Fibroblast of skin of back (primary cell): ENCODE results near the gene TSPAN8.
A peak's percentile ranks its signal among the peaks of the same experiment; 100 is the strongest.
"Not testable (repeated sequence)": the region's sequence is repeated elsewhere in the genome, so short reads cannot be mapped to it uniquely, and the experiment has no call there.

ENCODE experiments used
- DNase-seq: peaks from one replicate; pipeline ENCODE4 v3.0.0-alpha.2; 2013

The TSPAN8 gene

DNA sequence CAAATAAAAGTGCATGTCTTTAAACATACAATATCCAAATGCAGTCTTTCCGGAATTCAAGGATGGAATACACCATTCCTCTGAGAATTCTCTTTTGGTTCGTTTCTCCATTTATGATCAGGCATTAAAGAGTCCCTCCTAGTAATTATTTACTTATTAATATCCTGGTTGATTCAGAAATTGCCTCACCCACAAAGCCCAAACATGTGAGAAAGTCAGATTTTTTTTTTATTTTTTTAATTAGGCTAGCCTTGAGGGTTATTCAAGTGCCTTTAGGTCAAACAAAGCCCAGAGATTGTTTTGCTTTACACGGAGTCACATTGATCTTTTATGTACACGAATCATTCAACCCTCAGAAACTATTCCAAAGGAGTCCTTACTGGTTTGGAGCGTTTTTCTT lies 6.4 kb upstream of the TSPAN8 start:
- DNase-seq = no peak

DNA sequence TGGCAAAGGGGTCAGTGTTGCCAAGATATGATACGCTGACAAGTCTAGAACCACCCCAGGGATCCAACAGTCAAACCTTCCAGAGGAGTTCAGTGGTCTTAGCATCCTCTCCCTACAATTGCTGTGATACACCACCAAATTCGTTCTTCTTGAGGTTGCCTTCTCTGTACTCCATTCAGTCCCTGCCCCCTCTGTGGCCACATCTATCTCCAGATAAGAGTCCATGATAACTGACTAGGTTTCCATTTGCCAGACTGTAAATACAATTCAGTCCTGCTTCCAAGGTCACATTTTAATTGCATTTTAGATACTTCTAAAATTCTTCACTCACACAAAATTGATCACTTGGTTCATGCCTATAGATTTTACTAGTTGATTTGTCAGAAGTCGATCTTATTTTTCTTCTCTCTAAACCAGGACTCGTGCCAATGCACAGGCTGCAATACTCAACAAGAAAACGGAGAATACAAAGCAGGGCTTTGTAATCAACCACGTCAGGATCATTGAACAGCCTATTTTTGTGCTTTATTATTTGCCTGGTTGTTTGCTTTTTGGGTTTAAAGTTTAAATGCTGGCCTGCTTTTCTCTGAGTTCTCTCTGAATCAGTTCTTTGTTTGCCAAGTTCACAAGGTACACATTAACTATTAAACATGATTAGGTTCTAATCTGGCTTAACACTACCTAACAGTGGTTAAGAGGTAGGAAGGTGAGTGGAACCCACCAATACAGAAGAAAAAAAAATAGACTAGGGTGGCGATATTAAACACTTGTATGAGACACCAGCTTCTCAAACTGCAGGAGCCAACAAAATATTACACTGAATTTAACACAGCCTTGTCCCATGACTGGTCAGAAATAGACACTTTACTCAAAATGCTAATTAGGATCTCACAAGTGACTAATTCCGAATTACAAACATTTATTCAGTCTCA lies 5.3 kb upstream of the TSPAN8 start:
- DNase-seq = no peak

DNA sequence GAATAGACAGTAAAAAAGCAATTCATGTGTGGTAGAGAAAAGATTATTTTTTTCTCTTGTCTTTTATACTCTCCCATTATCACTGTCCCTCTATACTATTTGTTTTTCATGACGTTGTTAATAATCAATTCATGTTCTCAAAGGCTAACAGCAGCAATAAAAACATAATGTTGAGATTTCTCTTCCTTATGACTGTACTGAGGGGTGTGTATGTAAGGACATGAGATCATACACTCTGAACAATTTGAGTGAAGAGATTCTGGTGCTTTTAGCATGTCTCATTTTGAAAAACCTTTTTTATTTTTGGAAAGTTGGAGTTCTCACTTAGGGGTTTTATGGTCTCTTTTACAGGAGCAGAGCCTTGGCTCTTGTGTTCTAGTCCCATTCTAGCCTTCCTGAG lies 3.8 kb upstream of the TSPAN8 start:
- no peak for DNase-seq

DNA sequence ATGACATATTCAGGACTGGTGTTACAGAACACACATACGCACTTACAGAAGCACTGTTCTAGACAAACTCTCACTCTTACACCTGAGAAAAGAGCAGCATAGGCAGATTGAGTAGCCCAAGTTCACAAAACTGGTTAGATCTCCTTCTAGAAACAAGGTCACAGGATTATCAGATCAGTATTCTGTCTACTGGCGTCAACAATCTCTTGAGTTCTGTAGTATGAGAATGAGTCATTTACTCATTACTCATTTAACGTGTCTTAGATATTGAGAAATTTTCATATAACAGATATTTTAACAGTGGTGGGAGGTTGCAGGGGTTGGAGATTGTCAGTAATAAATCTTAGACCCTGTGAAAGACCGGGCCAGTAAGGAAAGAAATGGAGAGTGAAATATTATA lies 2.8 kb upstream of the TSPAN8 start:
- no peak for DNase-seq

DNA sequence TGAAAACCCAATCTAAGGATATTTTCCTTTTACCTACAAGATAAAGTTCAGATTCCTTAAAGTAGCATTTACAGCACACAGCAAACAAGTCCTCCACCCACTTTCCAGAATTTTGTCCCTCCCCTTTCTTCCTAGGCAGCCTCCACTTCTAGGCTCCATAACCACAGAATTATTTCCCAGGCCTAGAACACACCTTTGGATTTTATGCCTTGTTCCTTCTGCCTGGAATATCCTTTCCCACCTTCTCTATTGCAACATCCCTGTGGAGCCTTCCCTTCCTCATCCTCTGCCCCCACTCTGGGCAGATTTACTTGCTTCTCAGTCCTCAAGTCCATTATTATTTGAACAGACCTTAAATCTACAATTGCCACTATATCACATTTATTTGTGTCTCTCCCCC lies 2.1 kb upstream of the TSPAN8 start:
- DNase-seq = no peak

DNA sequence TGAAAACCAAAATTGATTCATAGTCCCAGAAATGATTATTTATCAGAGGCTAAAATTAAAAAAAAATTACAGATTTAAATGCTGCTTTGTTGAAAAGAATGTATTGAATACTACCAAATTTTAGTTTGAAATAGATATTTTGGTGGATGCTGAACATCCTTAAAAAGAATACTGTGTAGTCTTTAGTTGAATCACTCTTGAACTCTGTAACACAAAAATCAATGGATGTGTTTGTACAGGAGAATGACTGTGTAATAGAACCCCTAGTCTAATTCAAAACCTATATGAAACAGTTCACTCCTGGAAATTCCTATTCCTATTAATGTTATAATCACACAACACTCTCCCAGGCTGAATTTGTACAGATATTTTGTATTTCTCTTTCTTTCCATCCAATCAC lies 1.5 kb upstream of the TSPAN8 start:
- DNase-seq = no peak

DNA sequence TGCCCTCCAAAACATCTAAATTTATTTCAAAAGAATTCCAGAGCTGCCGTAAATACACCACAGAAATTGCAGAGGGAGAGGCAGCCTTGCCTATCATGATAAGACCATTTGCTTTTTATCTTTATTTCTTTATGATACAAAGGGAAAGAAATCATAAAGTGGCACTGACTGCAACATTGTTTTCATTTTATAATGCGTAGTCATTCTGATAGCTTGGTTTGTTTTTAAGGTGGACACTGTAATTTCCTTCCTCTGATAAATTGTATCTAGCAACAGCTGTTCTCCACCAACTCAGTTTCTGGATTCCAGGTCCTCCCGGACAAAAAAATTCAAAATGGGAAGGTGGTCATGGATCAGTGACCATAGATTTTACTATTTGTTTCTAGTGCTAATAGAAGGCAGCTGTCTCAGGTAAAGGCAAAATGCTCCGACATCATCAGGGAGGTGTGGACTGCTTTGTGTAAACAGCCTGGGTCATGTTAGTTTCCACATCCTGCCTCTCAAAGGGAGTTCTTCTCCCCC lies 623 bp upstream of the TSPAN8 start:
- DNase-seq = no peak

DNA sequence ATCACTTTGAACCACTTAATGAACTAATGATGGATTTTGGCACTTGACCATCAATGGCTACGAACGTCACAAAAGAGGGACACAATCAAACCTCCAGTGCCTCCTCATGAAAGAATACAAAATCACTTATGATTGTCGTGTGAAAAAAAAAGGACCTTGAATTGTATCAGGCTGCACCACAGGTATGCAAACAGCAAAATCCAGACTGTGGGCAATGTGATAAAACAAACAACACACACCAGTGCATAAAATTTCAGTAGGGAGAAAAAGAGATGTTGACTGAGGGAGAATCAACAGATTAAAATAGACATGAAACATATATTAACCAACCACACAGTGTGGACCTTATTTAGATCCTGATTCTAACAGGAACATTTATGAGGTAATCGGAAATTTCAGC lies 2.6 kb downstream of the TSPAN8 start:
- no peak for DNase-seq

DNA sequence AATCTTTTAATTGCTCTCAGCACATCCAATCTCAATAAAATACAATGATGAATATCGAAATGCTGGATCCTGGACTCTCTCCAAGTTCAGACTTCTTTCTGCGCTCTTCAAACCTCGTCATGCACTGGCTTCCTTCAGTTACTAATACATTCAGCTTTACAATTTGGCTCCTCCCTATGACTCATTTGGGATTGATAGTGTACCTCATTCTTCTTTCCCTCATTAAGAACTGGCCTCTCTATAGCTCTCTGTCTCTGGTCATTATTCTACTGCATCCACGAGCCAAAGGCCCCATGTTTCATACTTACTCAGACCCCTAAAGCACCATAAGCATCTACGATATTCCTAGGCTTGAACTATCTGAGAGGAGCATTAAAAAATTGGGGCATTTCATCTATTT lies 4.9 kb downstream of the TSPAN8 start:
- no peak for DNase-seq

DNA sequence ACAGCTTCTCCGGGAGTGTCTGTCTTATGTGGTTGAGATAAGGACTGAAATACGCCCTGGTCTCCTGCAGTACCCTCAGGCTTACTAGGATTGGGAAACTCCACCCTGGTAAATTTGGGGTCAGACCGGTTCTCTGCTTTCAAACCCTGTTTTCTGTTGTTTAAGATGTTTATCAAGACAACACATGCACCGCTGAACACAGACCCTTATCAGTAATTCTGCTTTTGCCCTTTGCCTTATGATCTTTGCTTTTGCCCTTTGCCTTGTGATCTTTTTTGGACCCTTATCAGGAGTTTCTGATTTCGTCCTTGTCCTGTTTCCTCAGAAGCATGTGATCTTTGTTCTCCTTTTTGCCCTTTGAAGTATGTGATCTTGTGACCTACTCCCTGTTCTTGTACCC lies 7.8 kb downstream of the TSPAN8 start:
- not testable (repeated sequence) for DNase-seq

DNA sequence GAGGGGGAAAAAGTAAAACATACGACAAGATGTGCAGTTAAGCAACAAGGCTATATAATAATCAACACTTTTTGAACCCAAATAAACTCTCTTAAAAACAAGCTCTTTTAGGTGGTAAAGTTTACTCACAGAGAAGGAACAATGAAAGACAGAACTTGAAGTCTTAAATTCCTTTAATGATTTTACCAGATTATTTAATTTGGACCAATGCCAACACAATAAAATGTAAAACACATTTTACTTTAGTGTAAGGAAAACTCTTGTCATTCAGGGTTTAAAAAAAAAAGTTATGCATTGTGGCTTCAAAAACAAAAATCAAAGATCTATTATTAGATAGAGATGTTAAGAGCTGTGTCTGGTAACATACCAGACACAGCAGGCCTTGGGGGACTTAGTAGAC lies 13.1 kb downstream of the TSPAN8 start:
- no peak for DNase-seq

DNA sequence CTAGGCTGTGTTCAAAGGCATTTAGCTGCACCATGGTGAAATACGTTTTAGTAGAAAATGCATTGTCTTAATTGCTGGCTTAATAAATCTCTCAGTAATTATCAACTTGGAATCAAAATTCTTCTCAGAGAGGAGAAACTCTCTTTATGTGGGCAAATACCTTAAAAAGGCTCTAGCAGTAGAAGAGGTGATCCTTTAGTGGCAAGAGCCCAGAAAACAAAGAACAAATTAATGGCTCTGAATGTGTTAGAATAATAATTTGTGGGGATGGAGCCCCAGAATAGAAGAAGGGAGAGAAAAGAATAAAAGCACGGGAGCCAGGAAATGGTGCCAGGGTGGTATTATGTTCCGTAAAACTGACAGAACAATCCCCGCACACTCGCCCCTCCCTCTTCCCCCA lies 14.8 kb downstream of the TSPAN8 start:
- DNase-seq = no peak

DNA sequence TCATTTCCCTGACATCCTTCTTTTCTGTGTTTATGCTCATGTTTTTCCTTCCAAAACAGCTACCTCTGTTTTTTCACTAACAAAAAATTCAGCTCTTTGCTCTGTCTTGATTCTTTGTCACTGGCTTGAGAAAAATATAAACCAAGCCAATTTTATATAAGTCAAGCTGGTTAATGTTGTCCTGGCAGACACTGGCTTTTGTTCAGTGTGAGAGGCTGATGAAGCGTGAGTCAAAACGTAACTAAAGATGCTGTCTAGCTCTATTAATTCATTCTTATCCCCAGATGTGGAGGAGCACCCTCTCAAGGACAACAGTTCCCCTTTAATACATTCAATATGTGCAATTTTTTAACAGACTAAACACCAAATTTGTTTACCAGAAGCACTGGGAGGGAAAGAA lies 15.8 kb downstream of the TSPAN8 start:
- no peak for DNase-seq

DNA sequence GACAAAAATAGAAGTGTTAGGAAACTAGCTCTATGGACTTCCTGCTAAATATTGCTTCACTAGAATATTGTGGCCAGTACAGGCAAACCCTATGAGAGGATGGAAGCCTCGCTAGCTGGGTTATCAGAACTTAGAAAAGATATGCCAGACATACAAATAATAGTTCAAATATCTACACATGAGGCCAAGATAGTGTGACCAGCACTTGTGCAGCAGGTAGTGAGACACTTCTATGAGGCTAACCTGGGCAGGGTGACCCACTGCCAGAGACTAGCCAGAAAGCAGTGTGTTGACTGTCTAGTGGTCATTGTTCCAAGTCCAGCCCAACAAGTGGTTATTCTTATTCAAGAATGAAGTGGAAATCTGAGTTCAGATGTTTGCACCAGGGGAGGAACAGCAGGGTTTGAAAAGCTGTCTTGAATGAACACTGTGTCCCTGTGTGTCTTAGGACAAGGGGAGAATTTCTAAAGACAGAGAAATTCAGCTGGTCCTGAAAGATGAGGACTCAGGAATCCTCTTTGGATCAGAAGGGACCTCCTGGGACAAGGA lies 16.3 kb downstream of the TSPAN8 start:
- no peak for DNase-seq

DNA sequence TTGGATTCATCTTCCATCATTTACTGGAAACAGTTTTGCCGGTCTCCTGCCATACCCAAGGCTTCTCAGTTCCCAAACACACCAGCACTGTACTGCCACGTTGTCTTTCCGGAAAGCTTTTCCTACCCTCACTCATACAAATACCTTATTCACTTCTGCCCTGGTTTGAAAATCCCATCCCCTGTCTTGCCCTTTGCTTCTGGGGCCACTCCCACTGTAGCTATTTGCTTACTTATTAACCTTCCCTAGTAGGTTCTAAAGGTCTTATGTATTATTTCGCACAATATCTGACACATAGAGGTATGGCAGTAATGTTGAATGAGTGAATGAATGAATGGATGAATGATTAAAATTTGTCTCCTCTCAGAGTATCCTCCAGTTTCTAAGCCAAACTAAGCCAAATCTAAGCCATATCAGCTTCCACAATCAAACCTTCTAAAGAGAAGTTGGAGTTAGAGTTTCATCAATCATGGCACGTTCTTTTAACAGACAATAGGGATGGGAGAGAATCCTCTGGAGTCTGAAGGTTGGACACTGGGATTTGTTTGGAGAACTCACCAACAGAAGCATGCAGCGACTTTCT lies 18.6 kb downstream of the TSPAN8 start:
- no peak for DNase-seq

DNA sequence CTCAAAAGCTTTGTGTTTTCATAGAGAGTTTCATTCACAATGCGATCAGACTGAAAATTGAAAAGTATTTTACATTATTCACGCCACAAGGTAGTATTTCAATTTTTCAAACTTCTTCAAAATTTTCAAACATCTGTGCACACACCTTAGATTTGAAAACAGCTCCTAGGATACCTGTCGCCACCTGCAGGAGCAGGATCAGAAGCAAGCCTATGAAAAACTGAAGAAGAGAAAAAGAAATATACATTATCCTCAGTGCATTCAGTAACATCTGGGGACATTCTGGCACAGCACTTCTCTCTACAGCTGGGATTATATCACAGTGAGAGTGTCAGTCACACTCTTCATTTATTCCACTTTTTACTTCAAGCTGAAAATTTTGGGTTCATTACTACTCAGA lies 19.8 kb downstream of the TSPAN8 start:
- no peak for DNase-seq

DNA sequence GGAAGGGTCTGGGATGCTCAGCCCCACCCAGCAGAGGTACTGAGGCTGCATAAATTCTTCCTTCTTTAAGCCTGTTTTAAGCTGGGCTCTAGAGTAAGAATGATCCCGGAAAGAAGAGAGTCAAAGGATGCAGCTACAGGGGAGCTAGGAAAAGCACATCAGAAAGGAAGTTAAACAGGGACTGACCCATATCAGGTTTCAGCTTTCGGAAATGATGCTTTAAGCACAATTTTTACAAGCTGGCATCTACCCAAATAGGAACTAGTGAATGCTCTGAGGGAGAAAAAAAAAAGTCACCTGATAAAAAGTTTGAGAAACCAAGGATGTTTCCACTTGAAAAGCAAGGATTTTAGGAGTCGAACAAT lies 22.0 kb downstream of the TSPAN8 start:
- DNase-seq = no peak

DNA sequence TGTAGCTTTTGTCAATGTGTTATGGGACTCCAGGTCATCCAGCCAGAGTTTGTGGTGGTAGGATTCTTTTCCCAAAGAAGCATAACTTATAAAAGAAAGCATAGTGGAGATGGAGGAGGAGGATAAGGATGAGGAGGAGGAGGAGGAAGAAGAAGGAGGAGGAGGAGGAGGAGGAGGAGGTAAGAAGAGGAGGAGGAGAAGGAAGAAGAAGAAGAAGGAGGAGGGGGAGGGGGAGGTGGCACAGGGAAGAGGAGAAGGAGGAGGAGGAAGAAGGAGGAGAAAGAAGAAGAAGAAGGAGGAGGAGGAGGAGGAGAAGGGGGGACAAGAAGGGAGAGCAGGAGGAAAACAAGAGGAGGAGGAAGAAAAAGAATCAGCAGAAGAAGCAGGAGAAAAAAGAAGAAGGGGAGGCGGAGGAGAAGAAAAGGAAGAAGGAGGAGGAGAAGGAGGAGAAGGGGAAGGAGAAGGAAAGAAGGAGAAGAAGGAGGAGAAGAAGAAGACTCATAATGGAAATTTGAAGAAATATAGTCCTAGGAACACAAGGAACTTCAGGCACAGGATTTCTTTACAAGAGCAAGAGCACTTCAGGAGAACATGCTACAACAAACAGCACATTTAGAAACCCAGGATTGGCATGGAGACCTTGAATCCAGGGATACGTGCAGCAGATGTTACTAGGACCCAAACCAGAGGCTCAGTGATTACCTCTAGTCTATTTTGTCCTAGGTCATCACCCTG lies 22.6 kb downstream of the TSPAN8 start:
- DNase-seq = no peak

DNA sequence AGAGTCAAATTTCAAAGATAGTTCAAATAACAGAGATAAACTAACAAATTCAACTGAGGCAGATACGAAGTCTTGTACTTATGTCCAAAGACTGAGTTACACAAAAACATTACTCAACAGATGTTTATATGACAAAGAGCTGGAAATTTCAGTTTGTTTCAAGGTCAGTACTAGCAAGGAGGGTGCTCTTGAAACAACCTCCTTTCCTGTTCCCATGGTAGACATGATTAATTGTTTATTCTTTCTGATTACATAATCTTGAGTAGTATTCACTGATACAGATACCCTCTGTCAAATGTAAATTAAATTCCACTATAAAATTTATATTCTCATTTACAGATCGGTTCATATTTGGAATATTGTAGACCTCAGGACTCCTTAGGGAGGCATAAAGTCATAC lies 23.4 kb downstream of the TSPAN8 start:
- DNase-seq = no peak

DNA sequence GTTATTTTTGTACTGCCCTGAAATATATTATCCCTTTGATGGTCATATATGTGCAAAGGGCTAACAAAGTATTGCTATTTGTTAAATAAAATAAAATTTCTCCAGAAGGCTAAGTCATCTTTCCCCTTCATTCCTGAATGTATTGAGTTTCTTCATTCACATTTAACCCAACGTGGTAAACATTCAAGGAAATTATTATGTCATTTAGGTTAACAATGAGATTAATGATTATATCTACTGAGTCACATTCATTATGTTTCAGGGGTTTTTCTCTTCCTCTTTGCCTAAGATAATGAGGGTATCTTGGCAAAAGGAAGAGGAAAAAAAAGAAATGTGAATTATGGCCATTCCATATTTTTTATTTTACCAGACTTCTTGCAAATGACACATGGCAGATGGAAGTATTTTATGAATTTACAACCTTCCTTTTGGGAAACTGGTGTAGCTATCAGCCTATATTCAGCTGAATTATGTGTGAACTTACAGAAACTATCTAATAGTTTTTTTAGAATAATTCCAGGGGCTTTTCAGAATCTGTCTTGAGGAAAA lies 27.2 kb downstream of the TSPAN8 start:
- DNase-seq = no peak

DNA sequence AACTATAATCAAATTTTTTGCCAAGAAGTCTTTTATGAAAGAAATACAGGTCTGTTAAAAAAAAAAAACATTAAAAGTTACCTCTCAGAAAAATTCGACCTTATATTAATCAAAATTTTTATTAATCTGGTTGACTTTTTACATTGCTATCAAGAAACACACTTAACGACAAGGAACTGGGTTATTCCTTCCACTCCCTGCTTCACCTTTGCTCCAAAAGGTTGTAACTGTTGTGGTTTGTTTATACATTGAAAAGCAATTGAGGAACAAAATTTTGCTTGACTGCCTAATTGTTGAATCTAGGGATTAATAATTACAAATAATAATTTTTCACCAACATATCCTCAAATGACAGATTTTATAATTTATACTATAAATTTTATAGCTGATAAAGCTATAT lies 28.4 kb downstream of the TSPAN8 start:
- DNase-seq = no peak

DNA sequence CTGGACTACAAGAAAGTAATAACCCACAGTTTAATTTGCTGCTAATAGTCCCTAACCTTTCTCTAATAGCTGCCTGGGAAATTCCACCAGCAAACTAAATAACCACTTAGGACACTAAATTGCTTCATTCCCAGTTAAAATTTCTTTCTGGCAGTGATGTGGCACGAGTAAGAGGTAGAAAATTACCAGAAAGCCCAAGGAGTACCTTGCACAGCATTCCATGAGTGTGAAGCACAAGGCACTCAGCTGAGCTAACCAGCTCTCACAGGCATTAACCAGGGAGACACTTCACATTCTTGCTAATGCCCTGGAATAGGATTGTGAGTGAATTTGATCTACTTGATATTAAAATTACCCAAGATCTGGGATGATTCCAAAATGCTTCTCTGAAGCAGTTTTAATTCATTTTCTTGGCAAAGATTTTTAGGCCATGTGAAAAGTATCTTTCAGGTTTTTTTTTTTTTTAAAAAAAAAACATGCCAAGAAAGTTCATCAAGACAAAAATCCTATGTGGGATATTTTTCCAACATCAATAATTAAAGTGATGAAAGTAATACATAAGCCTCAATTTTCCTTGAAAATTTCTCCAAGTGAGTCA lies 29.5 kb downstream of the TSPAN8 start:
- peak; percentile 61 for DNase-seq

DNA sequence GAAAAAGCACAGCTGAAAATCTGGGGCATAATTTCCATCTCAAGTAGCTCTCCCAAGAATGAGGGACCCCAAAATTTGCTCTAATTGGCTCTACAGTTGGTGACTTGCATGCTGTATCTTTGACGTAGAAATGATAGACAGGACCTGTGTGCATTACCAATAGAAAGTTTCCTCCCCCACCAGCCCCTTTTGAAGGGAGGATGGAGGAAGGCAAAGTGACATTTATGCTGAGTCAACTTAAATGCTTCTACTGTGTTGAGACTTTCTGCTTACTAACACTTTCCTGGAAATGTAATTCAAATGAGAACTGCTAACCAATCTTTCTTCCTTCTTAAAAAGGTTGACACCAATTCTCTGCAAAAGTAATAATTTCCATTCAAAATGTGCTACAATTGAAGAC lies 31.9 kb downstream of the TSPAN8 start:
- DNase-seq = no peak
